K562 (cell line): Measurements from ENCODE around the gene OLAH. TPM values are rescaled to one million over a fixed set of nuclear protein-coding genes. Genes with fewer than 3 reads are reported as not detected.

Source experiments
- ATF1 ChIP-seq, 2 experiments: fragments of 450-650 bp in 1 of 2; IDR thresholded peaks; 2 replicates each; pipeline ENCODE4 v1.6.1; 2016; ENCODE audit warnings: missing compliant biosample characterization in 1 of 2, missing genetic modification characterization in 1 of 2
- BACH1 ChIP-seq: fragments of 200-800 bp; sonication (Bioruptor generic); IDR thresholded peaks from 2 replicates; pipeline ENCODE4 v1.6.1; 2016; ENCODE audit warnings: missing genetic modification characterization, missing compliant biosample characterization
- BCOR ChIP-seq: fragments of 450-650 bp; IDR thresholded peaks from 2 replicates; pipeline ENCODE4 v1.6.1; 2016
- BRD9 ChIP-seq: fragments of 450-650 bp; IDR thresholded peaks from 2 replicates; pipeline ENCODE4 v1.6.1; 2018; ENCODE audit warnings: low read depth; ENCODE audit not compliant: partially characterized antibody
- C11orf30 ChIP-seq: fragments of 450-650 bp; IDR thresholded peaks from 2 replicates; pipeline ENCODE4 v1.6.1; 2016; ENCODE audit warnings: low read depth, mild to moderate bottlenecking
- CREB1 ChIP-seq, 2 experiments: sonication (generic) in 1 of 2; formaldehyde crosslinking in 1 of 2; IDR thresholded peaks; 2 replicates each; pipeline versions ENCODE4 v1.6.1 to v1.8.0; 2012 to 2022; ENCODE audit warnings: inconsistent platforms in 1 of 2, mild to moderate bottlenecking in 1 of 2, missing genetic modification reagents in 1 of 2, moderate library complexity in 1 of 2
- FOXJ3 ChIP-seq: sonication (generic); formaldehyde crosslinking; IDR thresholded peaks from 2 replicates; pipeline ENCODE4 v1.4.0; 2020; ENCODE audit warnings: mild to moderate bottlenecking, missing genetic modification reagents
- GTF2E2 ChIP-seq: fragments of 200-800 bp; sonication (Bioruptor generic); IDR thresholded peaks from 2 replicates; pipeline ENCODE4 v1.6.1; 2016; ENCODE audit warnings: missing genetic modification characterization, missing compliant biosample characterization
- HNRNPLL ChIP-seq: fragments of 200-400 bp; formaldehyde crosslinking; IDR thresholded peaks from 2 replicates; pipeline ENCODE4 v1.6.1; 2017; ENCODE audit warnings: low read length, low read depth, mild to moderate bottlenecking; ENCODE audit not compliant: poor library complexity, severe bottlenecking
- MAX ChIP-seq: sonication (generic); formaldehyde crosslinking; IDR thresholded peaks from 2 replicates; pipeline ENCODE4 v1.9.0; 2022; ENCODE audit warnings: mild to moderate bottlenecking, missing genetic modification reagents
- NR2C1 ChIP-seq, 2 experiments: fragments of 450-650 bp; IDR thresholded peaks; 2 replicates each; pipeline ENCODE4 v1.6.1; 2017; ENCODE audit warnings: mild to moderate bottlenecking in 2 of 2, antibody characterized with exemption in 1 of 2, inconsistent platforms in 1 of 2, missing compliant biosample characterization in 1 of 2, missing genetic modification characterization in 1 of 2
- PRPF4 ChIP-seq: fragments of 200-400 bp; formaldehyde crosslinking; IDR thresholded peaks from one replicate; pipeline ENCODE4 v1.6.1; 2017; ENCODE audit warnings: low read length, low read depth, mild to moderate bottlenecking; ENCODE audit not compliant: insufficient read depth, poor library complexity, severe bottlenecking
- SIN3A ChIP-seq, 2 experiments: fragments of 150-350 bp in 1 of 2; IDR thresholded peaks; 2 replicates each; pipeline ENCODE4 v1.6.1; 2011 to 2016; ENCODE audit warnings: borderline replicate concordance in 2 of 2, low read depth in 2 of 2, low read length in 2 of 2, mild to moderate bottlenecking in 2 of 2, moderate library complexity in 2 of 2; ENCODE audit not compliant: control insufficient read depth in 1 of 2
- SPI1 ChIP-seq: IDR thresholded peaks from 2 replicates; pipeline ENCODE4 v1.6.1; 2011; ENCODE audit warnings: low read depth, low read length, control low read depth, borderline replicate concordance
- SRSF7 ChIP-seq: fragments of 200-400 bp; formaldehyde crosslinking; optimal IDR thresholded peaks from 2 replicates; pipeline ENCODE3; 2017; ENCODE audit warnings: mild to moderate bottlenecking, low read depth, low read length
- TEAD1 ChIP-seq, 2 experiments: fragments of 450-650 bp in 1 of 2; sonication (generic) in 1 of 2; formaldehyde crosslinking; IDR thresholded peaks; 2 replicates each; pipeline versions ENCODE4 v1.4.0 to v1.8.0; 2020 to 2022; ENCODE audit warnings: mild to moderate bottlenecking in 2 of 2, missing genetic modification reagents in 1 of 2
- THAP12 ChIP-seq: fragments of 250-450 bp; sonication (Bioruptor Pico); IDR thresholded peaks from 2 replicates; pipeline ENCODE4 v1.9.0; 2021; ENCODE audit warnings: mild to moderate bottlenecking, inconsistent platforms
- USF1 ChIP-seq: sonication (generic); formaldehyde crosslinking; IDR thresholded peaks from 2 replicates; pipeline ENCODE4 v1.9.0; 2022; ENCODE audit warnings: mild to moderate bottlenecking, missing genetic modification reagents
- USF2 ChIP-seq: sonication (generic); formaldehyde crosslinking; IDR thresholded peaks from 2 replicates; pipeline ENCODE4 v1.5.0; 2020; ENCODE audit warnings: missing genetic modification reagents
- ZBTB9 ChIP-seq: fragments of 450-650 bp; formaldehyde crosslinking; IDR thresholded peaks from 2 replicates; pipeline ENCODE4 v1.4.0; 2020; ENCODE audit warnings: mild to moderate bottlenecking, moderate library complexity
- polyA plus RNA-seq, 8 experiments: library from polyadenylated mRNA; depleted of rRNA in 4 of 8; stranded (reverse) in 5 of 8; unstranded in 3 of 8; fragments of >200 nt; fragmentation: Nextera tagmentation in 2 of 8; fragmentation: Illumina TruSeq in 1 of 8; extraction: Ambion mirVana in 2 of 8; extraction: Trizol in 1 of 8; gene quantifications; 2 replicates each; pipeline versions ENCODE4 v1.2.1 to v1.2.3, GENCODE V29; 2011 to 2014; ENCODE audit warnings: inconsistent platforms in 1 of 8, missing spikeins in 1 of 8
- total RNA-seq, 7 experiments: library from RNA; depleted of rRNA in 6 of 7; stranded (reverse); fragments of >200 nt in 6 of 7; fragmentation: Illumina TruSeq in 2 of 7; extraction: Trizol in 2 of 7; gene quantifications; 2 replicates each; pipeline versions ENCODE4 v1.2.1 to v1.2.3, GENCODE V29; 2011 to 2021; ENCODE audit warnings: low replicate concordance in 1 of 7

OLAH gene
- total and polyA plus RNA-seq, 9 of the 15 experiments (the other 6 are each of a cell fraction or from before 2014, with no cell fraction given): 0.11 to 0.45 (median 0.18) TPM; not detected in 3

GRCh38 chr10:15097011-15097812 is 53.5 kb downstream of the OLAH start, which contains the start of gene RPP38 (continued):
- peak; percentile 41; the same call in 1 of the 2 replicates for TF ChIP-seq CREB1 (IDR thresholded peaks at IDR 0.05)
- peak; percentile 57; the same call in 1 of the 2 replicates for TF ChIP-seq CREB1 (CRISPR knock-in tag; IDR thresholded peaks at IDR 0.05)
- peak; percentile 75 for TF ChIP-seq HNRNPLL
- TF ChIP-seq BCOR: no peak
- peak; percentile 58; the same call in 1 of the 2 replicates for TF ChIP-seq USF1 (CRISPR knock-in tag)
- peak; percentile 83; the same call in 1 of the 2 replicates for TF ChIP-seq ZBTB9 (CRISPR knock-in tag)
- TF ChIP-seq C11orf30: peak; percentile 40; the same call in 1 of the 2 replicates
- TF ChIP-seq BRD9: no peak
- peak; percentile 44; the same call in 1 of the 2 replicates for TF ChIP-seq NR2C1 (IDR thresholded peaks at IDR 0.05)
- TF ChIP-seq NR2C1 (tag; IDR thresholded peaks at IDR 0.05): peak; percentile 72
- TF ChIP-seq PRPF4: peak; percentile 26
- peak; percentile 72; the same call in 1 of the 2 replicates for TF ChIP-seq FOXJ3 (CRISPR knock-in tag)
- TF ChIP-seq SIN3A (IDR thresholded peaks at IDR 0.05; ENCODE audit: borderline replicate concordance in 2 of 2, control insufficient read depth in 1 of 2, low read depth in 2 of 2, low read length in 2 of 2): peak; percentile 71 to 85; a peak in 2 of 4 replicates
- TF ChIP-seq THAP12 (CRISPR knock-in tag): peak; percentile 26; the same call in 1 of the 2 replicates
- no peak for TF ChIP-seq SRSF7
- TF ChIP-seq BACH1: no peak
- TF ChIP-seq MAX (CRISPR knock-in tag): peak; percentile 81
- no peak for TF ChIP-seq GTF2E2 (tag)
- peak; percentile 58 for TF ChIP-seq USF2 (CRISPR knock-in tag)
- TF ChIP-seq TEAD1 (CRISPR knock-in tag; IDR thresholded peaks at IDR 0.05): 0 out of 4 replicates have a peak, but pooled peaks of 1 of the 2 experiments have one; percentile 17
- no peak for TF ChIP-seq ATF1 (CRISPR knock-in tag; IDR thresholded peaks at IDR 0.05)
- peak; percentile 68 for TF ChIP-seq ATF1 (tag; IDR thresholded peaks at IDR 0.05)
- peak; percentile 61 for TF ChIP-seq SPI1
